Posterior cingulate gyrus (tissue), 11 donors: ENCODE results near the gene SDHA.
A peak's percentile ranks its signal among the peaks of the same experiment; 100 is the strongest.
"Not testable (repeated sequence)": the region's sequence is repeated elsewhere in the genome, so short reads cannot be mapped to it uniquely, and the experiment has no call there.

Experiments
- DNase-seq, 10 donors: peaks; one replicate each; pipeline versions ENCODE4 v3.0.0 to v3.0.0-alpha.2; 2020 to 2021; ENCODE audit warnings: mixed read lengths in 3 of 10
- intact Hi-C: fragments of 100-400 bp; cut with DNase I; formaldehyde crosslinking; loops from one replicate; pipeline ENCODE4 v1.15.1; 2023

The SDHA gene

DNA sequence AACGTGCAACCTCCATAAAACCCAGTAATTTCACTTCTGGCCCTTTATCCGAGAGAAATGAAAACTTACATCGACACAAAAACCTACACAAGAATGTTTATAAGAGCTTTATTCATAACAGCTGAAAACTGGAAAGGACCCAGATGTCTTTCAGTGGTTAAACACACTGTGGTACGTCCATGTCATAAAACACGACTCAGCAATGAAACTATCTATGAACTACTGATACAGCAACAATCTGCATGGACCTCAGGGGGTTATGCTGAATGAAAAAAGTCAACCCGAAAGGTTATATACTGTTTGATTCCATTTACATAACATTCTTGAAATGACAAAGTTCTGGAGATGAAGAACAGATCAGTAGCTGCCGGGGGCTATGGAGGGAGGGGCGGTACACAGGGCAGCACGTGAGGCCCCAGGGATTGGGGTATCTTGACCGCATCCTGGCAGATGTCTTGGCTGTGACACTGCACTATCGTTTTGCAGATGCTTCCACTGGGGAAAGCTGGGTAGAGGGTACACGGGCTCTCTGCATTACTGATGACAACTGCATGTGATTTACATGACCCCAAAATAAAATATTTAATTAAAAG, 4.2 kb upstream of the SDHA start:
- DNase-seq: no peak
- intact Hi-C loops: no loop called here

DNA sequence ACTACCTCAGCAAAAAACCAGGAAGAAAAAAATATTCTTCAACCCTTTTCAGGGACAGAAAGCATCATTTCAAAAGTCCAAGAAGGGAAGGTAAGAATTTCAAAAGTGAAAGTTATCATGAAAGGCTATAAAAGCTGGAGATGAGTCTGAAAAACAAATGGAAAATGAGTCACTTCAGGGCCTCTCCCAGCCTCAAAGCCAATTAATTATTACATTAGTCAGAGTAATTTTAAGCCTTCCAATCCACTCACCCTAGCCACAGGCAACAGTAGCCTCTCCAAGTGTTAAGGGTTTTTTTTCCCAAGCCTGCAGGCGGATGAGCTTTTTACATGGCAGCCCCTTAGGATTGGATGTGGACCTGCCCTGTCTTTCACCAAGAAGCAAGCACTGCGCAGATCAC, 2.9 kb upstream of the SDHA start:
- intact Hi-C loops: not testable (repeated sequence)

DNA sequence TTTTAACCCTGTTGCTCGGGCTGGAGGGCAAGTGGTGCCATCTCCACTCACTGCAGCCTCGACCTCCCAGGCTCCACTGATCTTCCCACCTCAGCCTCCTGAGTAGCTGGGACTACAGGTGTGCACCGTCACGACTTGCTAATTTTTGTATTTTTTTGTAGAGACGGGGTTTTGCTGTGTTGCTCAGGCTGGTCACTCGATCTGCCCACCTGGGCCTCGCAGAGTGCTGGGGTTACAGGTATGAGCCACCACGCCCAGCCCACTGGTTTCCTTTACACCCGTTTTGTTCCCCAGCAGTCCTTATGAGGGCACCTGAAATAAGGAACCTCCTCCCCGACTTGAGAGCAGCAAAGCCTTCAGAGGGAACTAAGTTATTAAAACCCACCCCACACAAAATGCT, 2.0 kb upstream of the SDHA start:
- DNase-seq: peak in 1 of 10 donors; percentile 49
- intact Hi-C loops: not testable (repeated sequence)

More for the DNA sequence above, 2.9 kb upstream of the SDHA start:
- DNase-seq: not testable (repeated sequence)

DNA sequence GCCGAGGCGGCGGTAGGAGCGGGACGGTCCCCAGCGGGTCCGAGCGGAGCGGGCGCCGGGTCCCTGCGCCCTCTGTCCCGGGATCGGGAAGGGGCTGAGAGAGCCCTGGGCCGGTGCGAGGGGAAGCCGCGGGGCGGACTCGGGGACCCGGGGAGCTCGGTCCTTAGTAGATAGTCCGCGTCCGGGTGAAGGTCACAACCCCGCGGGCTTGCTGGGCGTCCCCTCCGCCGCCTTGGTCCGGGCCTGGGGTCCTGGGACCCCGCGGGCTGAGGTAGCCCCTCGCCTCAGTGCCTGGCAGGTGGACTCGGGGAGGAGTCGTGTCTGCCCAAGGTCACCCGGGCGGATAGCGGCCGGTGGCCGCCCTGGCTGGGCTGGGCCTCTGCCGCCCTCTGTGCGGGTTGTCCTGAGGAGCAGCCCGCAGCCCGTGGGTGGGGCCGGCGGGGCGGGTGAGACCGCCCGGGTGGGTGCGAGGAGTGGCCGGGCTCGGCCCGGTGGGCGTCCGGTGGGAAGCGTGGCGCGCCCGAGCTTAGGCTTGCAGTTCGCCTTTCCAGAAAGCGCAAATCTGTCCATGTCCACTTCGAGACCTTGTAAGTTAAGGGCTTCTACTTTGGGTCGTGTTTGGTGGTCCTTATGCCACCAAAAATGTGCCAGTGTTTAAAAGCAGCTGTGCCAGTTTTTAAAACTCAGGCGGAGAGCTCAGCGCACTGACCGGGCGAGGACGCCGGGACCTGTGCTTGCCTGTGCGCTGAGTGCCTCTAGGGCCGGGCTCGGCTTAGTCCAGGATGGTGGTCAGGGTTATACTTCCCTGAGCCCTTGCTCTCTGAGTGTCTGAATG, 554 bp downstream of the SDHA start:
- intact Hi-C loops: loop anchor here (1.0 kb wide), 1 partner anchor 53 kb away; the partner anchor contains the start of gene PDCD6
- peak in 5 of 10 donors; percentile 18 to 88 (median 30) for DNase-seq

DNA sequence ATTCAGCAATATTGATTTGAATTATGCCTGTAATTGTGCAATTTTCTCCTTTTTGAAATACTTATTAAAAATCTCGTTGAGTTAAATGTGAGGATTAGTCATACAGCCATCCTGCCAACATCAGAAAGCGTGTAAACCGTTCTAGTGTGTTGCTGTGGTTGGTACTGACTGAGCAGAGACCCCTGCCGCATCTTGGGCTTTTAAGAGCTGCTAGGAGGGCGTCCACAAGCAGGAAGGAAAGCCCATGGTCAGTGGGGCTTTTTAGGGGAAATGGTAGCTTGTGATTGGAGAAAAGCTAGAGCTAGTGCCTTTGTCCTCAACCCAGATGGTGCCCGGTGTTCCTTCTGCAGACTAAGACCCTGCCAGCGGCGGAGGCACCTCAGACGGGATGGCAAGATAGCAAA, 1.3 kb downstream of the SDHA start:
- intact Hi-C loops: no loop called here
- DNase-seq: peak in 1 of 10 donors; percentile 84

DNA sequence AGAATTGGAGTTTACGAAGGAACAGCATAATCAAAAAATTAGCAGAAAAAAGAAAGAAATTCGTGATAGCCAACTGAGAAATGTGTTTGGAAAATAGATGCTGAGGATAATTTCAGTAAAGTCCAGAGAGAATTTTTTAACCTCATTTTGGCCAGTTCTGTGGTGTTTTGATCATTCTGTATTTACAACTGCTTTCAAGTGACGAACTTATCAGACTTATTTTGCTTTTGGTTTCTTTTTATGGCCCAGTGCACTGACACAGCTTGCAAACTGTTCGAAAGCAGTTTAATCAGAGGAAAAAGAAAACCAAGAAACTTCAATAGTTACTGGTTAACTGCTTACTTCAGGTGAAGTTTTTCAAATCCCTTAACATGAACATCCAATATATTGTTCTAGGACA, 1.9 kb downstream of the SDHA start:
- DNase-seq: no peak
- intact Hi-C loops: no loop called here

DNA sequence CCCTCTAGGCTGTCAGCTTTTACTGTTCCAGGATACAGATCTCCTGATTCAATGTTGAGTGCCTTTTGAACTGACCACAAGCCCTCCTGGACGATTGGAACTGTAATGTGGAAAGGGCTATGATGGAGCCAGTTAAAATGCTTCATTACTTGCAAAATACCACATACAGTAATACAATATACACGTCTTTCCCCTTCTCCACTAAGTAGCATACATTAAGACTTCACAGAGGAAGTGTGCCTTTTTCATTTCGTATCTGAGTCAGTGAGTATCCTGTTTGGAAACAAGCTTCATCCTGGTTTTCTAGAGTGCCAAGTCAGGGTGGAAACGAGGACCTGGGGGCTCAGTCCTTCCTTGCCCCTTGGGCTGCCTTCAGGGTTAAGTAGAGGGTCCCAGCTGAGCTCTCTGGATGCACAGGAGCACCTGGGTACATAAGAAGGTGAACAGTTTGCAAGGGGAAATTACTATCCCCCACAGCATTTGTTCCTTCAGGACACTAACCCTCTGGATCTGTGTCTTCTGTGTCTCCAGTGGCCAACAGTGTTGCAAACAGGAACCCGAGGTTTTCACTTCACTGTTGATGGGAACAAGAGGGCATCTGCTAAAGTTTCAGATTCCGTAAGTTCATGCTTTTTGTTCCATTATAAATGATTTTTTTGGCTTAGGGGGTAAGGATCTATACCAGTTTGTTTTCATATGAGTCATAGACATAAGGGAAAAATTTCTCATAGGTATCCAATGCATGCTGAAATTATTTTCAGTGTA, 5.0 kb downstream of the SDHA start:
- DNase-seq, intact Hi-C loops: not testable (repeated sequence)

DNA sequence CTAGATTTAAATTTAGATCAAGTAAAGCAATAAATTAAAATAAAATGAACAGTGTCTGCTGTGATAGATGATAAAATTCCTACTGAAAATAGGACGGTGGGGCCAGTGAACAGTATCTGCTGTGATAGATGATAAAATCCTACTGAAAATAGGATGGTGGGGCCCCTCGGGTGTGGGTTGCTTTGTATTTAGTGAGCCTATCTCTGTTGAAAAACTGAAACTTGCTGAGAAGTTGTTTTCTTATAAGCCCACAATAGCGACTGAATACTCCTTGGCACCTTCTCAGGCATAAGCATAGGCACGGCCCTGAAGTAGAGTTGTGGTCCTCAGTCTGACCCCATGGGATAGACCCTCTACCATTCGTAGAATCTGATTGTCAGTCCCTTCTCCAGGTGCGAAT, 5.7 kb downstream of the SDHA start:
- no peak for DNase-seq
- intact Hi-C loops: no loop called here

DNA sequence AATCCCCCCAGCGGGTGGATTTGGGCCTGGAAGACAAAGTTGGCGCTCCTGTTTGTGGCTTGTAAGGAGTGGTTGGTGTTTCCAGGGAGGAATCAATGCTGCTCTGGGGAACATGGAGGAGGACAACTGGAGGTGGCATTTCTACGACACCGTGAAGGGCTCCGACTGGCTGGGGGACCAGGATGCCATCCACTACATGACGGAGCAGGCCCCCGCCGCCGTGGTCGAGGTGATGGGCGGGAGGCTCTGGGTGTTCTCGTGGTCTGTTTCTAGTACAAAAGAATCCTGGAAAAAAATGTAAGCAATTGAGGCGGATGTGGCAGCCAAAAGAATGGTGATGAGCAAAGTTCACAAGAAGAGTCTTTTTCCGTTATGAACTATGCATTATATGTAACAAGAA, 7.2 kb downstream of the SDHA start:
- intact Hi-C loops: no loop called here
- DNase-seq: no peak

DNA sequence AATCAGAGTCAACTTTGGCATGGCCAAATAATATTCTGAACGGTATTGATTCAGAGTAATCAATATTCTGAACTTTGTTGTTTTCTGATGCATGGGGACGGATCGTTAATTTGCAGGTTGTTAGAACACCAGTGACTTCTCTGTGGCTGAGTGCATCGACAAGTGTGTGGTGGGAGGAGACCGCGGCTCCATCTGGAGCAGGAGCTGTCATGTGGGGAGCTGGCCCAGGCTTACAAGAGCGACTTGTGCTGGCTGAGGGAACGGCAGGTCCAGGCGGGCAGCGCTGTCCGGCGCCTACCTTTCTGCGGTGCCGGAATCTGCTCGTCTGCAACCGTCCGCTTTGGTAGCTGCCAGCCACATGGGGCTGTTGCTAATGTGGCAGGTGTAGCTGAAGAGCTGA, 9.3 kb downstream of the SDHA start:
- peak in 6 of 10 donors; percentile 33 to 92 (median 42) for DNase-seq
- intact Hi-C loops: not testable (repeated sequence)

DNA sequence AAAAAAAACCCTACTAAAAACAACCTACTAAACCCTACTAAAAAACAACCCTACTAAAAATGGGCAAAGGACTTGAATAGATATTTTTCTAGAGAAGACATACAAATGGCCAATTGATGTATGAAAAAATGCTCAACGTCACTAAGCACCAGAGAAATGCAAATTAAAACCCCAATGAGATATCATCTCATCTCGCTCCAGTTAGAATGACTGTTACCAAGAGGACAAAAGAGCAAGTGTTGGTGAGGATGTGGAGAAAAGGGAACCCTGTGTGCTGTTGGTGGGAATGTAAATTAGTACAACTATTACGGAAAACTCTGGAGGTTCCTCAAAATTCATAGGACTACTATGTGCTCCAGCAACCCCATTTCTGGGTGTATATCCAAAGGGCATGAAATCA, 10.8 kb downstream of the SDHA start:
- DNase-seq: no peak
- intact Hi-C loops: no loop called here

DNA sequence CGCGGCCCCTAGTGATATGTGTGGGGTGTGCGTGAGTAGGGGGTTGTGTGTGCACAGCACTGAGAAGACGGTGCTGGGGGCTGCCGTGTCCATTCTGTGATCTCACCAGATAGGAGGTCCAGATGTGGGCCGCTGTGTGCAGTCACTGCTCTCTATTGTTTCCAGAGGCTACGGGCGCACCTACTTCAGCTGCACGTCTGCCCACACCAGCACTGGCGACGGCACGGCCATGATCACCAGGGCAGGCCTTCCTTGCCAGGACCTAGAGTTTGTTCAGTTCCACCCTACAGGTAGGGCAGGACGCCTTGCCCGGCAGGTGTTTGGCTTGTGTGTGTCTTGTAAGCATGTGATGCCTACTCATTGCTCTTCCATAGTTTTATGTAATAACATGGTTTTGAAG, 12.6 kb downstream of the SDHA start:
- no peak for DNase-seq
- intact Hi-C loops: no loop called here

DNA sequence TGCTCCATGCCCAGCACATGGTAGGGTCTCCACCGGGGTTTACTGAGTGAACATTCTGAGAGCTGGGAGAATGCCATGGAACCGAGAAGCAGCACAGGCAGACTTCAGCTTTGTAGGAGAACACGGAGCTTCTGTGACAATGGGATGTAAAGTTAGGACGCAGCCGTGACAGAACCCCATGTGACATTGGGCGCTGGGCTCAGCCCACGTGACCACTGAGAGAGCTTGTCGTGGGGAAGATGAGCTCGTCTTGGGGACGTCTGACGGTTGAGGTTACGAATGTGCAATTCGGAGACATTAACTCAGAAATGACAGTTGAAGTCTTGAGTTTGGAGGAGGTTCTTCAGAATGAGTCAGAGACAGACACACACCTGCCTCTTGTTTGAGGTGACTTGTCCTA, 13.5 kb downstream of the SDHA start:
- DNase-seq: peak in 3 of 10 donors; percentile 38 to 86 (median 51)
- intact Hi-C loops: no loop called here

DNA sequence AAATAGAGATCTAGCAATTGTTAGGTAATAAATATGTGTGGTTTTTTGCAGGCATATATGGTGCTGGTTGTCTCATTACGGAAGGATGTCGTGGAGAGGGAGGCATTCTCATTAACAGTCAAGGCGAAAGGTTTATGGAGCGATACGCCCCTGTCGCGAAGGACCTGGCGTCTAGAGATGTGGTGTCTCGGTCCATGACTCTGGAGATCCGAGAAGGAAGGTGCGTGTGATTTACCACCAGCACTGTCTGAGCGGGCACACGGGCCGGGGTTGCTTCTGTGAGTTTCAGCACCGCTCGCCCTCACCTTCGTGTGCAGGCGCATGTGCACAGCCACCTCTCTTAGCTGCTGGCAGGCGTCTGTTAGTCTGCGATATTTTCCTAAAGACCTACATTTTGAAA, 15.3 kb downstream of the SDHA start:
- intact Hi-C loops, DNase-seq: not testable (repeated sequence)

DNA sequence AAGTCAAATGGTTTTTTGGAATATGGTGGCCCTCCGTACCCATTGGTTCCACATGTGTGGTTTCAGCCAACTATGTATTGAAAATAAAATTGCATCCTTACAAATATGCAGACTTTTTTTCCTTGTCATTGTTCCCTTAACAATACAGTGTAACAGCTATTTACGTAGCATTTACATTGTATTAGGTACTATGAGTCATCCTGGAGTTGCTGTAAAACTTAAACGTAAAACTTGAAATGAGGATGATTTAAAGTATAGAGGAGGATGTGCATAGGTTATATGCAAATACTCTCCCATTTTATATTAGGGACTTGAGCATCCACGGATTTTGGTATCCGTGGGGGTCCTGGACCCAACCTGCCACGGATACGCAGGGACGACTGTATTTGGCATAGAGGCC, 16.3 kb downstream of the SDHA start:
- no peak for DNase-seq
- intact Hi-C loops: no loop called here

DNA sequence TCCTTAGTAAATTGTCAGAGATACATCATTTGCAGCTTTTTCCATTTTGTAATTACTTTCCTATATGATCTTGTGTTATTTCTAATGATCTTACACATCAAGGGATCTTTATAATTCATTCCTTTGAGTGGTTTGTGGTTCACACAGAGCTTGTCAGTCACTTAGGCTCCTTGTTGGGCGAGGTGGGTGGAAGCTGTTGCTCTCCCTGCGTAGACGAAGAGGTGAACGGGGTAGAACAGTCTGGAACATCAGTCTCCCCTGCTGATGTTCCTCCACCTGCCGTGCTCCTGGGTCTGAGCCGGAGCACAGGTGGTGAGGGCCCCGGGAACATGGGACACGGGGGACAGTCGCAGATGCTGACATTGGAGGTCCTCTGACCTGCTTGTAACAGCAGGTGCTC, 17.4 kb downstream of the SDHA start:
- intact Hi-C loops, DNase-seq: not testable (repeated sequence)

DNA sequence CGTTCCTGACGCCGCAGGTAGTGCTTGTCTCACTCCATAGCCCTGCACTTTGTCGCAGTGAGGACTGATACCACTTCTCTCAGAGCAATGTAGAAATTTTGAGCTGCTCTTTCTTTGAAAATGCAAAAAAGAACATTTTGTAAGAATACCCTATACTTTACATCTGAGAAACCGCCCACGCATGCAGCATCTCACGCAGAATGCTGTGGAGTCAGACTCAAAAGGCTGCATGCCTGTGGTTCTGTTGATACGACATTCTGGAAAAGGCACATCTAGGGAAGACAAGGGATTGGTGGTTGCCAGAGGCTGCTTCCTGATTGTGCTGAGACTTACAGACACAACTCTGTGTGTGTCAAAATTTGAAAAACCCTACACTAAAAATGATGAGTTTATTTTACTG, 19.8 kb downstream of the SDHA start:
- intact Hi-C loops: not testable (repeated sequence)
- peak in 8 of 10 donors; percentile 43 to 94 (median 71) for DNase-seq

DNA sequence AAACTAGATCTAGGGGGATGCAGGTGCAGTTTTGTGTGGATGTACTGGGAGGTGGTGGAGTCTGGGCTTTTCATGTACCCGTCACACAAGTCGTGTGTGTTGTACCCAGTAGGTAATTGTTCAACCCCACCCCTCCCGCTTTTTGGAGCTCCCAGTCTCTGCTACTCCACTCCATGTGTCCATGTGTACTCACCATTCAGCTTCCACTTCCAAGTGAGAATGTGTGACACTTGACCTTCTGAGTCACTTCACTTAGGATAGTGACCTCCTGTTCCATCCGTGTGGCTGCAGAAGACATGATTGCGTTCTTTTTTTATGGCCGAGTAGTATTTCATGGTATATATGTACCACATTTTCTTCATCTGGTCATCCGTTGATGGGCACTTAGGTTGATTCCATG, 22.4 kb downstream of the SDHA start:
- intact Hi-C loops, DNase-seq: not testable (repeated sequence)

DNA sequence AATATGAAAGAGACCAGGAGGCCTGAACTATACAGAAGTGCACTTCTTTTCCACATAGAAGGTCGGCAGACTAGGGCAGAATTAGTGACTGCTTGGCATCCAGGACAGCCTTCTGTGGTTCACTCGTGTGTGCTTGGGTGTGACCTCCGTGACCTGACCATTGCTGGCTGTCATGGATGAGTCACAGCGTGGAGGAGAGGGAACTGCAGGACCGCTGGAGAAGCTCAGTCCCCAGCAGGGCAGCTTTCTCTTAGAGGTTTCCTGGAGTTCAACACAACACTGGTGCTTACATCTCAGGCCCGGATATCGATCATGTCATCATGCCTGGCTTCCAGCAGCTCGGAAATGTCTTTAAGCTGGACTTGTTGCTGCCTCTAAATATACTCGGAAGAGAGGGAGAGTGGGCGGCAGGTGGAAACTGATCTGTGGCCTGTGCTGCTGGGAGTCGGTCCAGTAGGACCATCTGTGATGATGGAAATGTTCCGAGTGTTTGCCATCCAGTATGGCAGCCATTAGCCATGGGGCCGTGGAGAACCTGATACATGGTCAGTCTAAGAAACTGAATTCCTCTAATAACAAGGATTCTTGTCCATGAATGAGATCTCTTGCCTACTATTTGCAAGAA, 23.0 kb downstream of the SDHA start:
- DNase-seq, intact Hi-C loops: not testable (repeated sequence)

DNA sequence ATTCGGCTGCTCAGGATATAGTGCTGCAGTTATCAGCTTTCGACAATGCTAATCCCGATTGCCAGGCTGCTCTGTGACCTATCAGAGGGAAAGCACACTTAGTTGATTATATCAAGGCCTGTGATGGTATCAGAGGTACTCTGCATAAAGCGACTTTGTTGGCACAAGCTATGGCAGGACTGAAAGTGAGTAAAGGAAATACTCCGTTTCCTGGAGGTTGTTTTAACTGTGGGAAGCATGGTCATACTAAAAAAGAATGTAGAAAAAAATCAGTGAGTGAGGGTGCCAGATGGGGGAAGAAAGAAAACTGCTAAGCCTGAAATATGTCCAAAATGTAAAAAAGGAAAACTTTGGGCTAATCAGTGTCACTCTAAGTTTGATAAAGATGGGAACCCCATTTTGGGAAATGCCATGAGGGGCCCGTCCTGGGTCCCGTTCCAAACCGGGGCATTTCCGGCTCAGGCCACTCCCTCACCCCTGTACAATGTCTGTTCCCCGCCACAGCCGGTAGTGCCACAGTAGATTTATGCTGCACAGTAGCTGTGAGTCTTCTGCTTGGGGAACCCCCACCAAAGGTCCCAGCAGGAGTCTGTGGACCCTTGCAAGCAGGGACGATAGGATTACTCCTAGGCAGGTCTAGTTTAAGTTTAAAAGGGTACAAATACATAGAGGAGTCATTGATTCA, 25.7 kb downstream of the SDHA start:
- not testable (repeated sequence) for DNase-seq

More for the DNA sequence above, 25.7 kb downstream of the SDHA start:
- intact Hi-C loops: not testable (repeated sequence)
